ENCODE data around the gene PAPSS2.
"Not testable (repeated sequence)": the region's sequence is repeated elsewhere in the genome, so short reads cannot be mapped to it uniquely, and the experiment has no call there.

PAPSS2 gene

DNA sequence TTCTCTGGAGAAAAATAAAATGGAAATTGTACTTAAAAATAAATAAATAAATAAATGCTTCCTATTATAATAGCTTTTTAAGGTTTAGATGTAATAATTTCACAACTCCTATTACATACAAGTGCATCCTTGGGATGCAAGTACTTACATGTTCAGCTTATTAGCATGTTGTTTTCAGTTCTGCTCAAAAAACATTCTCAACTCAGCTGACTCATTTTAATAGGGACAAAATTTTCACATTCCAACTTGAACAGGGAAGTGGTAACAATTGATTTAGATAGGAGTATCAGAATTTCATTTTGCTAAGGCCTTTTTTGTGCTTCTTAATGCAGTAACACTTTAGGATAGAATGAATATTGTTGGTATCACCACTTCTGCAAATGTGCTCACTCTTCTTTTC is 16.7 kb upstream of the PAPSS2 start:
- DNase-seq (ENCODE audit: low spot score) = no peak

GRCh38 chr10:87643920-87644319 is 15.8 kb upstream of the PAPSS2 start:
- DNase-seq (ENCODE audit: low spot score) = no peak

DNA sequence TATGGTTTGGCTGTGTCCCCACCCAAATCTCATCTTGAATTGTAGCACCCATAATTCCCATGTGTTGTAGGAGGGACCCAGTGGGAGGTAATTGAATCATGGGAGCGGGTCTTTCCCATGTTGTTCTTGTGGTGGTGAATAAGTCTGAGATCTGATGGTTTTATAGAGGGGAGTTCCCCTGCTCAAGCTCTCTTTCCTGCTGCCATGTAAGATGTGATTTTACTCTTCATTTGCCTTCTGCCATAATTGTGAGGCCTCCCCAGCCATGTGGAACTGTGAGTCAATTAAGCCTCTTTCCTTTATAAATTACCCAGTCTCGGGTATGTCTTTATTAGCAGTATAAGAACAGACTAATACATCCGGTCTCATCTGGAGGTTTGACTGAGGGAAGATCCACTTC is 15.2 kb upstream of the PAPSS2 start:
- not testable (repeated sequence) for DNase-seq (ENCODE audit: low spot score)

DNA sequence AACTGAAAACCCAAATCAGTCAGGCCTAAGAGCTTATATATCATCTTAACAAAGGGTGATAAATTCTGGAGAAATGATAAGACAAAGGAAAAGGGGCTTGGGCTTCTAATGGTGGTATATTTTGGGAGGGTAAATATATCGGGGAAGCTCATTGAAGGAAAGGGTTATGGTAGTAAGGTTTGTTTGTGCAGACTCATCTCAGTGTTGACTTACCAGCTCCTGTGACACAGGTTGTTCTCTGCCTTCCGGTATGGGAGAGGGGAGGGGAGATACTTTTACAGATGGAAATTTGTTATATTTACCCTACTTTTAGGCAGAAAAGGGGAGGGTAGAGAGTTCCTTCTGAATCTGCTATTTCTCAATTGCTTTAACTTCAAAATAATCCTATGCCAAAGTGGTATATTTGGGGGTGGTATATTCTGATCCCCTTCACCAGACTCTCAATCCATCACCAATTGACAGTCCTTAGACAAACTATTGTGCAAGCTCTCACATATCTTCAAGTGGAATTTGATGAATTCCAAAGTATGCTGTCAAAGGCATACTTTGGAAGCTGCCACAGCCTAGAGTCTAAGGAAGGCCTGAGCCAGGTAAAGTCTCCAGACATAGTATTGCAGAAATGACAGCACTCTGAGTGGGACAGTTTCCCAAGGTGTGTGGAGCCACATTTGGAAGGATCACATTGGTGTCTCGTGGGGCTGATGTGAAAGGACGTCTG is 13.3 kb upstream of the PAPSS2 start:
- DNase-seq (ENCODE audit: low spot score) = no peak

GRCh38 chr10:87646935-87647334 is 12.7 kb upstream of the PAPSS2 start:
- DNase-seq (ENCODE audit: low spot score) = no peak

DNA sequence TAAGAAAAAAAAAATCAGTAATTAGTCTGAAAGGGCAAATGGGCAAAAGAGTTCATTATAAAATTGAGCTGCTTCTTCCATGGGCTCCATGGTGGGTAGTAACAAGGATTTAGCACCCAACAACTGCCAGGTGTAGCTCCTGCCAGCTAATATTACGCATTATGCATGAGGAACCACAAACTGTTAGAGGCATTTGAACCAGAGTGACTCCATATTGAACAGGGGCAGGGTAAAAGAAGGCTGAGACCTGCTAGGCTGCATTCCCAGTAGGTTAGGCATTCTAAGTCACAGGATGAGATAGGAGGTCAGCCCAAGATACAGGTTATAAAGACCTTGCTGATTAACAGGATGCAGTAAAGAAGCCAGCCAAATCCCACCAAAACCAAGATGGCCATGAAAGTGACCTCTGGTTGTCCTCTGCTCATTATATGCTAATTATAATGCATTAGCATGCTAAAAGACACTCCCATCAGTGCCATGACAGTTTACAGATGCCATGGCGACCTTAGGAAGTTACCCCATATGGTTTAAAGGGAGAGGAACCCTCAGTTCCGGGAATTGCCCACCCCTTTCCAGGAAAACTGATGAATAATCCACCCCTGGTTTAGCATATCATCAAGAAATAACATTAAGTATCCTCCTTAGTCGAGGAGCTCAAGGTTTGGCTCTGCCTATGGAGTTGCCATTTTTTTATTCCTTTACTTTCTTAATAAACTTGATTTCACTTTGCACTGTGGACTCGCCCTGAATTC is 8.7 kb upstream of the PAPSS2 start:
- no peak for DNase-seq (ENCODE audit: low spot score)

DNA sequence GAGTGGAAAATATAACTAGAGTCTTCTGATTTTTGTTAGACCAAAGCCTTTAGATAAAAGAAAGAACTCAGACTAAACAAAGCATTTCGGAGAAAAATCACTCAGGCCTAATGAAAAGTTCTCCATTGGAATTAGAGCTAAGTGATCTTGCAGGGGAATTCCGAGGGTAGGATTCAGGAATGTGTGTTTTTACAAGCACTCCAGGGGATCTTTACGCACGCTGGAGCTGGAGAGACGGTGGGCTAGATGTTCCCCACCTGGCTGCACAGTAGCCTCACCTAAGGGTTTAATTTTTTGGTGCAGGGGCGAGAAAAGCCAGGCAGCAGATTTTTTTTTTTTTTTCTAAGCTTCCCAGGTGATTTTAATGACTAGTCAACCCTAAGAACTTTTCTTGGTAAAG is 7.9 kb upstream of the PAPSS2 start:
- no peak for DNase-seq (ENCODE audit: low spot score)

DNA sequence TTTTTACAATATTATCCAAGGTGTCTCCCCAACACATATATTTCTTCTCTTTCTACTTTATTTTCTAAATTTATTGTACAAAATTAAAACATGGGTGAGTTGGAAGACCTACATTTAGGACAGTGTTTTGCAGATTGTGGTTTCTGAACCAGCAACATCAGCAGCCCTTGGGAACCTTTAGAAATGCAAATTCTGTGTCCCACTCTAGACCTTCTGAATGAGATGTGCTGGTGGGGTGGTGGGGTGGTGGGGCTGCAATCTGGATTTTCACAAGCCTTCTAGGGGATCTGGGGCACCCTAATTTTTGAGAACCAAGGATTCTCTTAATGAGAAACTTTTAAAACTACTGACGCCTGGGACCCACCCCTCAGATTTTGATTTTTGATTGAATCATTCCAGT is 7.4 kb upstream of the PAPSS2 start:
- no peak for DNase-seq (ENCODE audit: low spot score)

- no peak for DNase-seq (ENCODE audit: low spot score)
Measured at GRCh38 chr10:87654212-87654611, 5.5 kb upstream of the PAPSS2 start.

DNA sequence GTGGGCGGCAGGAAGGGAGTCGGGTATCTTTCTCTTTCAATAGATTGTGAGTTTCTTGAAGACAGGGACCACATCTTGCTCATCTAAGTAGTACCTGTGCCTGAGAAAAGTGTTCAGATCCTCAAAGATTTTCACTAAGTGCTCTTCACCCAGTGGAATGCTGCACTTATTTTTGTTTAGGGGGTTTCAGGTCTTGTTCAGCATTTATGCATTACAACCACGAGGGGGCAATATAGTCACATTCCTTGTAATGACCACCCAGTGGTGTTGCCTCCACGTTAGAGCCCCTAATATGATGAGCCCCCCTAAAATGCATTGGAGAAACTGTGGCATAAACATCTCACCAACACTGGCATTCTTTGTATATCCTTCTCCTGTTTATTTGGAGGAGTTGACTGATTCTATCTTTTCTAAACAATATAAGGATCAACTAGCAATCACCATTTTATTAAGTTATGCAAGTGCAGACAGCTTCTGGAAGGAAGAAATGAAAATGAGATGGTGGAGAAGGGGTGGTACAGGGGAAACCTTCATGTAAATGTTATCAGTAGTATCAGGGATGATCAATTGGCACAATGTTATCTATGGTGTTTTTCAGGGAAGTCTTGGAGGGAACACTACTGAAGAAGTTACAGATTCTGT is 3.1 kb upstream of the PAPSS2 start:
- DNase-seq (ENCODE audit: low spot score) = peak; percentile 52

DNA sequence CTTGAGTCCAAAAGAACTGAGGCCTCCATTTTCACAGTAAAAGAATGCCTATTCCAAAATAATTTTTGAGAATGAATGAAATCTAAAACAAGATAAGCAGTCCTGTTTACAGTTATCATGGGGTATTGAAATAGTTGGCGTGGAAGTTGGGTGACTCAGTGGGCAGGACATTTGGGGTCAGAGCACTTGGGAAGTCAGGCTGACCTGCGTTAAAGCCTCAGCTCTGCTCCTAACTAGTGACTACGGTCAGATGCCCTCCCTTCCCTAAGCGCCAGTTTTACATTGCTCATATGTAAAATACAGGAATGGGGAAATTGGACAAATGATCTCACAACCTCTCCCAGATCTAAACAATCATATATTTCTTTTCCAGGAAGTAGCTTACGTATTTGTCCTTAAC is 2.3 kb upstream of the PAPSS2 start:
- DNase-seq (ENCODE audit: low spot score) = no peak

DNA sequence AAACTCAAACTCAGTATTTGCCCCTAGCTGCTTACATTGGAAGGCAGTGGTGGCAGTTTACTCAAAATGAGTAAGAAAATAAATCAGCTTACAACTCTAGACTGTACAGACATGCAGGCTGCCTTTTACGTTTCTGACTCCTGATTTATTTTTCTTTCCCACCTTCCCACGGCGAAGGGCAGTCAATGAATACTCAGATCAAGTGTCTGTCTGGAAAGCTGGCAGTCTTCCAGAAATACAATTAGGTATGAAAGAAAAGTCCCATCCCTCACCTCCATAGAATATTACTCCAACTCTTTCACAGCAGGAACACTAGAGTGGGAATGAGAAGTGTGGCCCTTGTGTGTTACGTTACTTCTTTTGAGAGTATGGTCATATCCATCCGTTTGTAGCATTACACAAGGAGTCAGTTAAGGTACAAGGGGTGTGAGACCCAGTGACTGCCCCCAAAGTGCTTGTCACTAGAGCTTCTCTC is 1.3 kb upstream of the PAPSS2 start:
- no peak for DNase-seq (ENCODE audit: low spot score)

DNA sequence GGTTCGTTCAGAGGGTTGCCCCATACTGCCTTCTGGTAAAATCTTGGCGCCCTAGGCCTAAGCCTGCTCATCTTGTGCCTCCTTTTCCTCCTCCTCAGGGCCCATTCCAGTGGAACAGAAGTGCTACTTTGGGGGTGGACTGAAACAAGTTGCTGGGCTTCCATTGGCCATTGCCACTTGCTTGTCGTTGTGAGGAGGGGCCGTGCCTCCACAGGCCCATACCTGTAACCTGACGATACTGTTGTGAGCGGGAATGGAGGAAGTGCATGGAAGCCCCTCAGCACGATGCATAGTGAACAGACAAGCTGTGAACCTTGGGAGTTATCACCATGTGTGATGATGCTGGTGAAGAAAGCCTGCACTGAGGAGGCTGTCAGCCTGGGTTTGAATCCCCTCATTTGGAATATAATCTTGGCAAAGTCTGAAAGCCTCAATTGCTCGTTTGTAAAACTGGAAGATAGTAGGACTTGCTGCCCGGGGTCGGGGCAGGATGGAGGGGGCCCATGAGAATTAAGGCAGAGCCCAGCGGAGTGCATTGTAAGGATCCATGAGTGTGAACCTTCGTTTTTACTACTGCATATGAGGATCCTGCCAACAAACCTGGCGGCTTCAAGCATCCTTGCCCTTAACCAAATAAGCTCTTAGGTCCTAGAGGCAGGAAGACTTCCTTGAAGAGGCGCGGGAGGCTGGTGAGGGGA is 671 bp upstream of the PAPSS2 start:
- DNase-seq (ENCODE audit: low spot score) = no peak

- peak; percentile 60 for DNase-seq (ENCODE audit: low spot score)
Measured at GRCh38 chr10:87660484-87661133, 931 bp downstream of the PAPSS2 start.

GRCh38 chr10:87661861-87662785 is 2.4 kb downstream of the PAPSS2 start:
- DNase-seq (ENCODE audit: low spot score) = no peak

- no peak for DNase-seq (ENCODE audit: low spot score)
Measured at GRCh38 chr10:87664276-87664701, 4.6 kb downstream of the PAPSS2 start.

DNA sequence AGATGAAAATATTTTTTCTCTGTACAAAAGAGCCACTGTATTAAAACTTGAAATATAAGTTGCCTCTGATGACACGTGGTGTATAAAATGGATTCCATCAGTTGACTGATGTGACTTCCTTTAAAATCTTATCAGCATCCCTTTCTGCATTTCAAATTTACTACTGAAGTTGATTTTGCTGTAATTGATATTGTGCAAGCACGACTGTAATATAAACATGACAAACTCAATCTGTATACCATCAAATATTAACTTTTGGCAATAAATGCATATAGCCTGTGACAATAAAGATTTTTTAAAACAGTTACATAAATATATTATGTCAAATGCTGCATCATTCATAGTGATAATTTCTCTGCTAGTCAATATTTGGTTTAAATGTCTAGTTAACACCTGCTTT is 7.8 kb downstream of the PAPSS2 start:
- DNase-seq (ENCODE audit: low spot score) = no peak

DNA sequence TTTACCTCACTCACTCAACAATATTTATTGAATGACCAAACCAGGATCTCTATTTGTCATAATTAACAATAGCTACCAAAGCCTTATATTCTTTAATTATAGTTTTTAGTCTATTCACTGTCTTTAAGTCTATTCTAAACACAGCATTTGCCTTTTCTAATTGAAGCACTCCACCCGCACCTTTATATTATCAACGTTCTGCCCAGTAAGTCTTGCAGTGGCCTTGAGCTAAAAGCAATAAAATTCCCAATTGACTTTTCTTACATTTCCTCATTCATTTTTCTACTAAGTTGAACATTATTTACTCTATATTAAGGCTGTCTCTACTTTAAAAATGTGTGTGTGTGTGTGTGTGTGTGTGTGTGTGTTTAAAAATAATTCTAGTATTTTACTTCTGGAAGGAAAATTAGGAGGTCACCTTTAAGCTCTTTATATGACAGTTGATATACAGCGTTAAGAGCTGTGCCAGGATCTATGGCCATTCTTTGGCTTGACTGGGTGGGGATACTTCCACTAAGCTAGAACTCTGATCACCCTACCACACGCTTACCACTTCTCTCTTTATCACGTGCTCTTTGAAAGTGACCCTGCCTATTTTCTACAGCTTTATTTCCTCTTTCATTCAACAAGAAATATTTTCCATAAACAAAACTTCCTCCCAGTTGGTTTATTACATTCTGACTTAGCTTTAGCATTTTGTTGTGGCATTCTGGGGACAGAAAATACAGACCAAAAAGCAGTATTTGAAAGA is 8.8 kb downstream of the PAPSS2 start:
- DNase-seq (ENCODE audit: low spot score) = no peak

- no peak for DNase-seq (ENCODE audit: low spot score)
Measured at GRCh38 chr10:87669752-87670151, 10.1 kb downstream of the PAPSS2 start.

GRCh38 chr10:87670586-87670985 is 10.9 kb downstream of the PAPSS2 start:
- no peak for DNase-seq (ENCODE audit: low spot score)

Data from AG08395 (cell line).